Stimulated activated CD8-positive, alpha-beta memory T cell treated with anti-CD3 and anti-CD28 coated beads, Interleukin-15, amount 100 ng/mL, for 24 hours (primary cell): ENCODE results near the gene TRIM5.
A peak's percentile ranks its signal among the peaks of the same experiment; 100 is the strongest.
"Not testable (repeated sequence)": the region's sequence is repeated elsewhere in the genome, so short reads cannot be mapped to it uniquely, and the experiment has no call there.

ENCODE experiments used
- DNase-seq: peaks from one replicate; pipeline ENCODE4 v3.0.0-alpha.2; 2020; ENCODE audit warnings: low read depth

The TRIM5 gene

GRCh38 chr11:5684646-5685362, at the start of gene TRIM5:
TRIM5 (minus strand) TSS chr11:5685074; CDS start chr11:5680177, 4,897 bp downstream.
- peak; percentile 27 for DNase-seq

GRCh38 chr11:5727691-5728090, 42.8 kb upstream of the TRIM5 start:
- no peak for DNase-seq

- no peak for DNase-seq
These were observed 41.5 kb upstream of the TRIM5 start for GRCh38 chr11:5726351-5726750.

GRCh38 chr11:5722622-5723021, 37.7 kb upstream of the TRIM5 start:
- no peak for DNase-seq

GRCh38 chr11:5719703-5720495, 35.0 kb upstream of the TRIM5 start:
- DNase-seq, result no peak

GRCh38 chr11:5716518-5716917, 31.6 kb upstream of the TRIM5 start:
- not testable (repeated sequence) for DNase-seq

- DNase-seq, result no peak
These were observed 28.8 kb upstream of the TRIM5 start for GRCh38 chr11:5713695-5714094.

GRCh38 chr11:5712507-5712906, 27.6 kb upstream of the TRIM5 start:
- DNase-seq, result no peak

- no peak for DNase-seq
These were observed 20.8 kb upstream of the TRIM5 start for GRCh38 chr11:5705688-5706087.

- no peak for DNase-seq
These were observed 19.1 kb upstream of the TRIM5 start for GRCh38 chr11:5703741-5704536.

GRCh38 chr11:5701055-5701577, 16.2 kb upstream of the TRIM5 start:
- DNase-seq, result no peak

GRCh38 chr11:5700421-5701054, 15.7 kb upstream of the TRIM5 start:
- DNase-seq, result no peak

- no peak for DNase-seq
These were observed 13.4 kb upstream of the TRIM5 start for GRCh38 chr11:5698281-5698680.

GRCh38 chr11:5696210-5696609, 11.3 kb upstream of the TRIM5 start:
- DNase-seq, result no peak

- DNase-seq, result no peak
These were observed 10.7 kb upstream of the TRIM5 start for GRCh38 chr11:5695580-5695979.

- no peak for DNase-seq
These were observed 9.8 kb upstream of the TRIM5 start for GRCh38 chr11:5694642-5695041.

GRCh38 chr11:5691964-5692361, 7.1 kb upstream of the TRIM5 start:
- no peak for DNase-seq

GRCh38 chr11:5691238-5691963, 6.5 kb upstream of the TRIM5 start:
- not testable (repeated sequence) for DNase-seq

GRCh38 chr11:5690736-5691135, 5.9 kb upstream of the TRIM5 start:
- DNase-seq, result no peak

GRCh38 chr11:5690216-5690615, 5.3 kb upstream of the TRIM5 start:
- DNase-seq, result no peak

GRCh38 chr11:5689551-5689983, 4.7 kb upstream of the TRIM5 start, which contains the start of gene TRIM22:
TRIM22 (plus strand) TSS chr11:5689790; CDS start chr11:5696233, 6,443 bp downstream.
- no peak for DNase-seq
